Keratinocyte (primary cell): ENCODE data around the gene DLG2. TPM values are rescaled to one million over a fixed set of nuclear protein-coding genes. Genes with fewer than 3 reads are reported as not detected.

ENCODE experiments used
- DNase-seq: peaks from one replicate; pipeline ENCODE4 v3.0.0-alpha.2; 2011; ENCODE audit warnings: low read depth, missing footprints, low spot score
- FAIRE-seq: peaks from 2 replicates; lab custom pipeline; 2011; peaks lifted over from hg19 to GRCh38; lab: Jason Lieb, UNC
- H2AFZ ChIP-seq: 2 replicates; pipeline ENCODE4 v1.6.0; 2012; ENCODE audit warnings: low read length, control low read depth, inconsistent platforms; ENCODE audit not compliant: control insufficient read depth
- H3K27ac ChIP-seq: 2 replicates; pipeline ENCODE4 v1.5.1; 2011; ENCODE audit warnings: low read length; ENCODE audit not compliant: control insufficient read depth, insufficient read depth
- H3K27me3 ChIP-seq: 3 replicates; pipeline ENCODE4 v1.6.0; 2011; ENCODE audit warnings: low read length; ENCODE audit not compliant: control insufficient read depth, insufficient read depth; ENCODE audit errors: extremely low read depth
- H3K36me3 ChIP-seq, 2 experiments: 2 replicates in 1 of 2; 3 replicates in 1 of 2; pipeline ENCODE4 v1.5.1; 2011; ENCODE audit warnings: low read length in 2 of 2, mild to moderate bottlenecking in 1 of 2; ENCODE audit not compliant: control insufficient read depth in 2 of 2, insufficient read depth in 2 of 2; ENCODE audit errors: extremely low read depth in 1 of 2
- H3K4me1 ChIP-seq: 3 replicates; pipeline ENCODE4 v1.5.1; 2011; ENCODE audit warnings: low read length; ENCODE audit not compliant: control insufficient read depth, insufficient read depth; ENCODE audit errors: extremely low read depth
- H3K4me2 ChIP-seq: 3 replicates; pipeline ENCODE4 v1.6.0; 2011; ENCODE audit warnings: low read depth, low read length; ENCODE audit not compliant: control insufficient read depth, insufficient read depth; ENCODE audit errors: extremely low read depth
- H3K4me3 ChIP-seq, 3 experiments: fragments of 200-600 bp in 1 of 3; sonication (generic) in 1 of 3; 2 replicates in 2 of 3; 3 replicates in 1 of 3; pipeline ENCODE4 v1.5.1; 2011 to 2016; ENCODE audit warnings: low read length in 3 of 3, mild to moderate bottlenecking in 3 of 3, control low read depth in 2 of 3, inconsistent platforms in 1 of 3, low read depth in 1 of 3, mixed read lengths in 1 of 3, mixed run types in 1 of 3, moderate library complexity in 1 of 3; ENCODE audit not compliant: control insufficient read depth in 2 of 3, insufficient read depth in 2 of 3; ENCODE audit errors: extremely low read depth in 1 of 3
- H3K79me2 ChIP-seq: 2 replicates; pipeline ENCODE4 v1.6.0; 2012; ENCODE audit warnings: low read length; ENCODE audit not compliant: control insufficient read depth, insufficient read depth
- H3K9ac ChIP-seq: 3 replicates; pipeline ENCODE4 v1.6.0; 2011; ENCODE audit warnings: low read length; ENCODE audit not compliant: control insufficient read depth, insufficient read depth; ENCODE audit errors: extremely low read depth
- H3K9me1 ChIP-seq: 3 replicates; pipeline ENCODE4 v1.6.0; 2011; ENCODE audit warnings: low read length; ENCODE audit not compliant: control insufficient read depth, insufficient read depth; ENCODE audit errors: extremely low read depth
- H3K9me3 ChIP-seq: 2 replicates; pipeline ENCODE4 v1.5.1; 2012; ENCODE audit warnings: low read depth, low read length; ENCODE audit not compliant: control insufficient read depth
- H4K20me1 ChIP-seq: 3 replicates; pipeline ENCODE4 v1.6.0; 2011; ENCODE audit warnings: low read length; ENCODE audit not compliant: control insufficient read depth, insufficient read depth; ENCODE audit errors: extremely low read depth
- CTCF ChIP-seq, 3 experiments: IDR thresholded peaks in 1 of 3; conservative IDR thresholded peaks in 1 of 3; optimal IDR thresholded peaks in 1 of 3; 2 replicates in 2 of 3; 3 replicates in 1 of 3; pipeline versions ENCODE3 to v1.5.1; 2011; ENCODE audit warnings: low read length in 3 of 3, mild to moderate bottlenecking in 3 of 3, moderate library complexity in 2 of 3, control low read depth in 1 of 3, inconsistent platforms in 1 of 3; ENCODE audit not compliant: insufficient read depth in 2 of 3; ENCODE audit errors: extremely low read depth in 1 of 3
- EZH2 ChIP-seq: IDR thresholded peaks from one replicate; pipeline ENCODE4 v1.6.1; 2012; ENCODE audit warnings: inconsistent platforms, mild to moderate bottlenecking, low read length, moderate library complexity
- dilution Hi-C: fragments of 300-500 bp; cut with MboI; formaldehyde crosslinking; loops from one replicate; pipeline ENCODE4 v1.7.0; 2020; ENCODE audit warnings: low sequenced_read_pairs; ENCODE audit not compliant: extremely low pct_ligation_motif_present
- polyA plus RNA-seq, 5 experiments: library from polyadenylated mRNA; depleted of rRNA in 3 of 5; stranded (reverse) in 3 of 5; stranded (forward) in 1 of 5; unstranded in 1 of 5; fragments of >200 nt; gene quantifications; 1 replicate in 1 of 5; 2 replicates in 3 of 5; 3 replicates in 1 of 5; pipeline versions ENCODE4 v1.2.1 to v1.2.3, GENCODE V29; 2011 to 2012; ENCODE audit warnings: missing spikeins in 2 of 5, low read depth in 1 of 5, low replicate concordance in 1 of 5

The DLG2 gene
- polyA plus RNA-seq, 1 donor (not counting 4 experiments of a cell fraction or from before 2014, with no cell fraction given), result 0.55 TPM

GRCh38 chr11:85042361-85042760 lies 584.8 kb downstream of the DLG2 start:
- dilution Hi-C loops, result no loop called here

GRCh38 chr11:85040166-85040565 lies 587.0 kb downstream of the DLG2 start:
- no peak overlapping the region for H2AFZ ChIP-seq
- H3K4me3 ChIP-seq, result no peak overlapping the region
- TF ChIP-seq CTCF (optimal IDR thresholded peaks at IDR 0.05 in 1 of 3, IDR thresholded peaks at IDR 0.05 in 1 of 3, conservative IDR thresholded peaks at IDR 0.05 in 1 of 3; ENCODE audit: extremely low read depth in 1 of 3, insufficient read depth in 2 of 3, low read length in 3 of 3) (no peak), EZH2 (no peak)
- no peak overlapping the region for H3K9ac ChIP-seq
- H3K4me1 ChIP-seq, result no peaks in the 10 kb centered on the region
- FAIRE-seq, result no peak
- no peak overlapping the region for H3K27ac ChIP-seq
- no peaks in the 10 kb centered on the region for H3K79me2 ChIP-seq
- no peaks in the 10 kb centered on the region for H3K9me1 ChIP-seq
- no peaks in the 10 kb centered on the region for H3K27me3 ChIP-seq
- no peak for DNase-seq
- dilution Hi-C loops, result no loop called here
- no peak overlapping the region for H3K4me2 ChIP-seq
- H3K36me3 ChIP-seq, result no peaks in the 10 kb centered on the region
- H3K9me3 ChIP-seq, result no peaks in the 10 kb centered on the region
- no peaks in the 10 kb centered on the region for H4K20me1 ChIP-seq

More at GRCh38 chr11:85042361-85042760, 584.8 kb downstream of the DLG2 start:
- Histone ChIP-seq H3K4me3 (no peak overlapping the region), H3K27ac (no peak overlapping the region), H3K4me2 (no peak overlapping the region), H3K79me2 (no peaks in the 10 kb centered on the region), H2AFZ (no peak overlapping the region), H3K9me1 (no peaks in the 10 kb centered on the region), H3K4me1 (no peaks in the 10 kb centered on the region), H3K36me3 (no peaks in the 10 kb centered on the region), H3K27me3 (no peaks in the 10 kb centered on the region), H4K20me1 (no peaks in the 10 kb centered on the region), H3K9ac (no peak overlapping the region), H3K9me3 (no peaks in the 10 kb centered on the region)
- DNase-seq (no peak), FAIRE-seq (no peak)
- TF ChIP-seq CTCF (optimal IDR thresholded peaks at IDR 0.05 in 1 of 3, IDR thresholded peaks at IDR 0.05 in 1 of 3, conservative IDR thresholded peaks at IDR 0.05 in 1 of 3; ENCODE audit: extremely low read depth in 1 of 3, insufficient read depth in 2 of 3, low read length in 3 of 3), result no peak
- no peak for TF ChIP-seq EZH2
